GM19023 (cell line): Measurements from ENCODE around the gene DHRS9.
A peak's percentile ranks its signal among the peaks of the same experiment; 100 is the strongest.
"Not testable (repeated sequence)": the region's sequence is repeated elsewhere in the genome, so short reads cannot be mapped to it uniquely, and the experiment has no call there.

Experiments
- ATAC-seq: cut with Tn5 transposase; IDR thresholded peaks from one replicate; pipeline ENCODE4 v1.9.1; 2021; ENCODE audit warnings: mild to moderate bottlenecking, moderate library complexity; ENCODE audit not compliant: unreplicated experiment

DHRS9 gene

GRCh38 chr2:169069341-169069740 is at the start of gene DHRS9:
Gene DHRS9 (plus strand): TSS chr2:169069563. CDS start chr2:169081582, 12,019 bp downstream.
- no peak for ATAC-seq

- no peak for ATAC-seq
Measured at GRCh38 chr2:169023161-169023560, 46.2 kb upstream of the DHRS9 start.

- ATAC-seq: no peak
Measured at GRCh38 chr2:169026056-169026455, 43.3 kb upstream of the DHRS9 start.

GRCh38 chr2:169027234-169027633 is 42.1 kb upstream of the DHRS9 start:
- no peak for ATAC-seq

GRCh38 chr2:169029341-169029740 is 40.0 kb upstream of the DHRS9 start:
- ATAC-seq: no peak

GRCh38 chr2:169031202-169031601 is 38.2 kb upstream of the DHRS9 start, which contains the start of gene ABCB11:
Gene ABCB11 (minus strand): TSS chr2:169031324. CDS start chr2:169018125, 13,199 bp downstream.
- no peak for ATAC-seq

GRCh38 chr2:169034256-169034655 is 35.1 kb upstream of the DHRS9 start:
- ATAC-seq: no peak

GRCh38 chr2:169034984-169035544 is 34.3 kb upstream of the DHRS9 start:
- ATAC-seq: no peak

GRCh38 chr2:169035887-169036286 is 33.5 kb upstream of the DHRS9 start:
- no peak for ATAC-seq

- ATAC-seq: peak; percentile 49
Measured at GRCh38 chr2:169036736-169037440, 32.5 kb upstream of the DHRS9 start.

- peak; percentile 56 for ATAC-seq
Measured at GRCh38 chr2:169038338-169038757, 31.0 kb upstream of the DHRS9 start.

- ATAC-seq: no peak
Measured at GRCh38 chr2:169039702-169040101, 29.7 kb upstream of the DHRS9 start.

- ATAC-seq: no peak
Measured at GRCh38 chr2:169041594-169041993, 27.8 kb upstream of the DHRS9 start.

GRCh38 chr2:169042856-169043255 is 26.5 kb upstream of the DHRS9 start:
- no peak for ATAC-seq

- ATAC-seq: no peak
Measured at GRCh38 chr2:169046440-169047151, 22.8 kb upstream of the DHRS9 start.

GRCh38 chr2:169047256-169048250 is 21.8 kb upstream of the DHRS9 start:
- ATAC-seq: no peak

GRCh38 chr2:169049142-169049541 is 20.2 kb upstream of the DHRS9 start:
- ATAC-seq: no peak

- ATAC-seq: no peak
Measured at GRCh38 chr2:169050476-169051240, 18.7 kb upstream of the DHRS9 start.

GRCh38 chr2:169054575-169054974 is 14.8 kb upstream of the DHRS9 start:
- ATAC-seq: not testable (repeated sequence)

- ATAC-seq: not testable (repeated sequence)
Measured at GRCh38 chr2:169064199-169064598, 5.2 kb upstream of the DHRS9 start.
